C4-2B (cell line): ENCODE results near the gene LCN2.
A peak's percentile ranks its signal among the peaks of the same experiment; 100 is the strongest.

ENCODE experiments used
- H3K27ac ChIP-seq: fragments of 450-650 bp; 2 replicates; pipeline ENCODE4 v1.5.1; 2017
- ZFX ChIP-seq: fragments of 450-650 bp; IDR thresholded peaks from 2 replicates; pipeline ENCODE4 v1.6.1; 2017
- TF ChIP-seq, protein P1 (sequence below): fragments of 450-650 bp; conservative IDR thresholded peaks from 2 replicates; pipeline ENCODE4 v1.5.1; 2017; ENCODE audit warnings: mild to moderate bottlenecking

The LCN2 gene

DNA sequence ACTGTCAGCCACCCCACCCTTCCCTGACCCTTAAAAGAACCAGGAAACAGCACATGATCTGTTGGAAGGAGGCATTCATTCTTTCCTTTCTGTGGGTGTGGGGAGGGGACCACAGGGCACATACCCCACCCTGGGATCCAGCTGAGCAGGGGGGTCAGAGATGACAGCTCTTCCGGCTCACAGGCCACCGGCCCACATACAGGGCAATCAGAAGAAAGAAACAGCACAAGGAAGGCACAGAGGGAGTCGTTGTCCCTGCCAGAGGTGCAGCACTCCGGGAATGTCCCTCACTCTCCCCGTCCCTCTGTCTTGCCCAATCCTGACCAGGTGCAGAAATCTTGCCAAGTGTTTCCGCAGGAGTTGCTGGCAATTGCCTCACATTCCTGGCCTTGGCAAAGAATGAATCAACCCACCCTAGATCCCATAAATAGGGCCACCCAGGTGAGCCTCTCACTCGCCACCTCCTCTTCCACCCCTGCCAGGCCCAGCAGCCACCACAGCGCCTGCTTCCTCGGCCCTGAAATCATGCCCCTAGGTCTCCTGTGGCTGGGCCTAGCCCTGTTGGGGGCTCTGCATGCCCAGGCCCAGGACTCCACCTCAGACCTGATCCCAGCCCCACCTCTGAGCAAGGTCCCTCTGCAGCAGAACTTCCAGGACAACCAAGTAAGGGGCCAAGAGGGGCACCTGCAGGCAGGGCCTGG, at the start of gene LCN2:
TSS of gene LCN2 (plus strand) at position 453 of the 701 bp plus-strand sequence. CDS start at position 526, 73 bp downstream.
- H3K27ac ChIP-seq, result no peak within 1 kb of the TSS
- TF ChIP-seq, protein P1, sequence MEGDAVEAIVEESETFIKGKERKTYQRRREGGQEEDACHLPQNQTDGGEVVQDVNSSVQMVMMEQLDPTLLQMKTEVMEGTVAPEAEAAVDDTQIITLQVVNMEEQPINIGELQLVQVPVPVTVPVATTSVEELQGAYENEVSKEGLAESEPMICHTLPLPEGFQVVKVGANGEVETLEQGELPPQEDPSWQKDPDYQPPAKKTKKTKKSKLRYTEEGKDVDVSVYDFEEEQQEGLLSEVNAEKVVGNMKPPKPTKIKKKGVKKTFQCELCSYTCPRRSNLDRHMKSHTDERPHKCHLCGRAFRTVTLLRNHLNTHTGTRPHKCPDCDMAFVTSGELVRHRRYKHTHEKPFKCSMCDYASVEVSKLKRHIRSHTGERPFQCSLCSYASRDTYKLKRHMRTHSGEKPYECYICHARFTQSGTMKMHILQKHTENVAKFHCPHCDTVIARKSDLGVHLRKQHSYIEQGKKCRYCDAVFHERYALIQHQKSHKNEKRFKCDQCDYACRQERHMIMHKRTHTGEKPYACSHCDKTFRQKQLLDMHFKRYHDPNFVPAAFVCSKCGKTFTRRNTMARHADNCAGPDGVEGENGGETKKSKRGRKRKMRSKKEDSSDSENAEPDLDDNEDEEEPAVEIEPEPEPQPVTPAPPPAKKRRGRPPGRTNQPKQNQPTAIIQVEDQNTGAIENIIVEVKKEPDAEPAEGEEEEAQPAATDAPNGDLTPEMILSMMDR, result no peak
- no peak for TF ChIP-seq ZFX

DNA sequence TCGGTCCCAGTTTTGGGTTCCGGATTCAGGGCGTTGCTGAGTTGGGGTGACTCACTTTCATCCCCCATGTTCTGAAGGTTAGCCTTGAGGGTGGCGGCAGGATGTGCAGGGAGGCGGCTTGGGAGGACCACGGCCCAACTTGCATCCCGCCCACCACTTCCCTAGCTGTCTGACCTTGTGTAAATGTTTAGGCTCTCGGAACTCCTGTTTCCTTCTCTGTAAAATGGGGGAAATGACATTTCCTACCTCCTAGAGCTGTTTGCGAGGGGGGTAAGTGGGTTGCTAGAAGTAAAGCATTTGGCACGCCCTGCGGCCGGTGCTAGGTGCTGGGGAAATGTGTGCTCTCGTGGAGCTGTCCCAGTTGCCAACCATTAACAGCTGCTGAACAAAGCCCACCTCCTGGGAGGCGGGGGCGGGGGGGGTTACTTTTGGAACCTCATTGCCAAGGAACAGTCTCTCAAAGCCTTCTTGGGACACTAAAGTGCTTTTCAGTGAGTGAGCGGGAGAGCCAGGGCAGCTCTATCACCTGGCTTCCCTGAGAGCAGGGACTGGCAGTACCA, 49.2 kb upstream of the LCN2 start:
- peak overlapping the region; percentile 76 for H3K27ac ChIP-seq
- TF ChIP-seq, protein P1, result no peak
- no peak for TF ChIP-seq ZFX

DNA sequence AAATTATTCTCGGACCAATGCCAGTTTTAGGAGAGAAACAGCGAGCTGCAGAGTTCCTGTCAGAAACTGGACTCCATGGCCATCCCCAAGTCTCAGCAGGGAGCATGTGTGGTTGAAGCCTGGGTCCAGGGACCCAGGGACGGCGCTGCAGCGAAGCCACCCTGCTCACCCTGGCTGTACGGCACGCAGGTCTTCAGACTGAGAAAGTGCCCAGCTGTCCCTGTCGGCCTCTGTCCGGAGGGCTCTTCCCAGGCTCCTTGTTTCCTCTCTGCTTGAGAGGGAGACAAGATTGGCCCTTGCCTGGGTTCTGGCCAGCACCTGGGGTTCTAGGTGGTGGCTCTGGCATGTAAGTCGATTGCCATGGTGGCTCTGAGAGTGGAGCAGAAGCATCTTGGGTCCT, 48.7 kb upstream of the LCN2 start:
- TF ChIP-seq ZFX, result no peak
- TF ChIP-seq, protein P1, result no peak
- peak overlapping the region; percentile 0; the same call in 1 of the 2 replicates for H3K27ac ChIP-seq

DNA sequence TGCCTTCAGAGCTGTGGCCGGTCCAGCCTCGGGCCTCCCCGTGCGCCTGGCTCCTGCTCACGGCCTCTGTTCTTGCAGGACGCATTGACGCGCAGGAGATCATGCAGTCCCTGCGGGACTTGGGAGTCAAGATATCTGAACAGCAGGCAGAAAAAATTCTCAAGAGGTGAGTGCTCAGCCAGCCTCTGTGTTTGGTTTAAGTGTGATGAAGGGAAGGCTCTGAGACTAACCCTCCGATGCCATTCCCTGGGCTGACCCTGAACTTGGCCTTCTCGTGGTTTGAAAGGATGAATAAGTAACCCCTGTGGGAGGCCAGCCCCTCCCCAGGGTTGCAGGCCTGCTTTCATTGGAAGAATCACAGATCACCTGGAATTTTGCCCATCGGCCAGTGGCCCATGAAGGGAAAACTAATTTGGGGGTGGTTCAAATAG, 48.0 kb upstream of the LCN2 start:
- TF ChIP-seq ZFX, result no peak
- TF ChIP-seq, protein P1, result no peak
- H3K27ac ChIP-seq, result no peak overlapping the region; the same call in 1 of the 2 replicates

DNA sequence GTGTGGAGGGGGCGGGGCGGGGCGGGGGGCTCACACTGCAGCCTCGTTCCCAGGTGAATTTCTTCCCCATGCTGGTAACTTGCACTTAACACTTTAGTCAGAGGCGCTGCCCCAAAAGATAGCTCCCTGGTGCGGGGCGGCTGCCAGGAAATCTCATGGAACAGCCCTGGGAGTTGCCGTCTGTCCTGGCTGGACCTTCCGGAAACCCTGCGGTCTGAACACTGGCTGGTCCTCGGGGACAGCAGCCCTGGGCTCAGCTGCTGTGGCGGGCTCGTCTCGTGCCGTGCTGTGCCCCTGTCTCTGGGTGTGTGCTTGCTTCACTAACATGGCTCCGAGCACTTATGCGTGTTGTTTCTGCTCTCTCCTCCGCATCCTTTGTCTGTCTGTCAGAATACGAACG, 47.6 kb upstream of the LCN2 start:
- TF ChIP-seq, protein P1, result no peak
- TF ChIP-seq ZFX, result no peak
- H3K27ac ChIP-seq, result peak overlapping the region; percentile 57; the same call in 1 of the 2 replicates

DNA sequence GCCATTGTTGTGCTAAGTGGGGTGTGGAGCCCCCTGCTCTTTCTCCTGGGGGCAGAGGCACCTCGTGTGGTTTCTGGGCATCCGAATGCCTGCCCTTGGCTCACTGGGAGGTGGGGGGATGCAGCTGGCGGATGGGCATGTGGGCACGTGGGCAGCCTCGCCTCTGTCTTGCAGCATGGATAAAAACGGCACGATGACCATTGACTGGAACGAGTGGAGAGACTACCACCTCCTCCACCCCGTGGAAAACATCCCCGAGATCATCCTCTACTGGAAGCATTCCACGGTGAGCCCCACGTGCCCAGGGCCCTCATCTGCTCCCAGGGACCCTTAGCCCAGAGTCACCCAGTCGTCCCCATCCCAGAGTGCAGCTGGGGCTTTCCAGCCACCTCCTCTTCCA, 47.1 kb upstream of the LCN2 start:
- peak overlapping the region; percentile 57 for H3K27ac ChIP-seq
- TF ChIP-seq ZFX, result no peak
- TF ChIP-seq, protein P1, result no peak

DNA sequence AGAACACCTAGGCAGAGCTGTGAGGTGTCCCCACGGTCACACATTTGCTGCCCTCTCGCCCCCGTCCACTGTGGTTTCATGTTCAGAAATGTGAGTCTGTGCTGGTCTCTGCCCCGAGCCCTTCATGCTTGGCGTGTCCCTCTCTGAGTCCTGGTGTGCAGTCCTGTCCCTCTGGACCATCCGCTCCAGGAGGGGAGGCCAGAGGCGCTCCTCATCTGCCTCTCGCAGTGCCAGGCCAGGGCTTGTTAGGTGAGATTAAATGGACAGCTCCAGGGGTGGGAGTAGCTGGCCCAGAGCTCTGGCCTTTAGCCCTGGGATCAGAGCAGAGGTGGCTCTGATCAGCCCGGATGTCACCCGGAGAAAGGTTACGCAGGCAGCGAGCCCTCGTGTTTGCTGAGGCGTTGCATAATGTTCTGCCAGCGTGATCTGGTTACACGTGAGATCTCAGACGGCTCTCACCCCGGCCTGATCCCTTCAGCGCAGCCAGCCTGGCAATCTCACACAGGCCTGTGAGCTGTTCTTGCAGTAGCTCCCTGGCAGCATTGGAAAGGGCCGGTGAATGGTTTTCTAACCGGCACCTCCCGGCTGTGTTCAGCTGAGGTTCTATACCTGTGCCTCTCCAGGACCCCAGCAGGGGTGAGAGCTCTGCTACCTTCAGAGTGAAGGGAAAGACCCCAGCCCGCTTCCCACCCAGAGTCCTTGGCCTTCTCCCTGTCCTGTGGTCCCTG, 46.2 kb upstream of the LCN2 start:
- H3K27ac ChIP-seq, result peak overlapping the region; percentile 57
- TF ChIP-seq, protein P1, result no peak
- TF ChIP-seq ZFX, result no peak
